HG03342 (cell line): ENCODE results near the gene SYK.
"Not testable (repeated sequence)": the region's sequence is repeated elsewhere in the genome, so short reads cannot be mapped to it uniquely, and the experiment has no call there.

Source experiments
- ATAC-seq: cut with Tn5 transposase; IDR thresholded peaks from one replicate; pipeline ENCODE4 v1.9.1; 2021; ENCODE audit warnings: mild to moderate bottlenecking, moderate library complexity; ENCODE audit not compliant: unreplicated experiment

Gene SYK

GRCh38 chr9:90795084-90795483, 6.5 kb upstream of the SYK start:
- ATAC-seq: peak; percentile 39

- peak; percentile 34 for ATAC-seq
These were observed 5.7 kb upstream of the SYK start for GRCh38 chr9:90795871-90796317.

GRCh38 chr9:90799271-90799852, 2.3 kb upstream of the SYK start:
- ATAC-seq: no peak

GRCh38 chr9:90801973-90802322, 329 bp downstream of the SYK start:
- ATAC-seq: peak; percentile 8

GRCh38 chr9:90802386-90802985, 867 bp downstream of the SYK start:
- ATAC-seq: no peak

GRCh38 chr9:90803860-90804593, 2.4 kb downstream of the SYK start:
- no peak for ATAC-seq

GRCh38 chr9:90805006-90805996, 3.7 kb downstream of the SYK start:
- ATAC-seq: no peak

- ATAC-seq: no peak
These were observed 5.4 kb downstream of the SYK start for GRCh38 chr9:90807006-90807405.

- ATAC-seq: no peak
These were observed 6.8 kb downstream of the SYK start for GRCh38 chr9:90808398-90808797.

- ATAC-seq: no peak
These were observed 7.5 kb downstream of the SYK start for GRCh38 chr9:90808890-90809685.

GRCh38 chr9:90810691-90811090, 9.1 kb downstream of the SYK start:
- no peak for ATAC-seq

- no peak for ATAC-seq
These were observed 11.4 kb downstream of the SYK start for GRCh38 chr9:90813046-90813445.

- no peak for ATAC-seq
These were observed 11.9 kb downstream of the SYK start for GRCh38 chr9:90813523-90813922.

- ATAC-seq: no peak
These were observed 12.7 kb downstream of the SYK start for GRCh38 chr9:90814355-90814754.

GRCh38 chr9:90815183-90815943, 13.7 kb downstream of the SYK start:
- peak; percentile 45 for ATAC-seq

- peak; percentile 17 for ATAC-seq
These were observed 14.3 kb downstream of the SYK start for GRCh38 chr9:90815944-90816357.

GRCh38 chr9:90816690-90817089, 15.1 kb downstream of the SYK start:
- ATAC-seq: no peak

GRCh38 chr9:90818279-90818678, 16.7 kb downstream of the SYK start:
- no peak for ATAC-seq

- not testable (repeated sequence) for ATAC-seq
These were observed 18.8 kb downstream of the SYK start for GRCh38 chr9:90820406-90820805.

GRCh38 chr9:90821236-90821635, 19.6 kb downstream of the SYK start:
- ATAC-seq: not testable (repeated sequence)
